GM23248 (cell line): ENCODE data around the gene TMBIM1.

ENCODE experiments used
- EZH2 ChIP-seq: fragments of 200-600 bp; sonication (generic); IDR thresholded peaks from 2 replicates; pipeline ENCODE4 v1.6.1; 2018; ENCODE audit warnings: antibody characterized with exemption, mild to moderate bottlenecking; ENCODE audit not compliant: insufficient read depth, poor library complexity, severe bottlenecking
- EZH2phosphoT487 ChIP-seq: fragments of 200-600 bp; sonication (generic); IDR thresholded peaks from 2 replicates; pipeline ENCODE4 v1.6.1; 2018; ENCODE audit warnings: antibody characterized with exemption, moderate library complexity, mild to moderate bottlenecking, low read depth; ENCODE audit not compliant: insufficient read depth

DNA sequence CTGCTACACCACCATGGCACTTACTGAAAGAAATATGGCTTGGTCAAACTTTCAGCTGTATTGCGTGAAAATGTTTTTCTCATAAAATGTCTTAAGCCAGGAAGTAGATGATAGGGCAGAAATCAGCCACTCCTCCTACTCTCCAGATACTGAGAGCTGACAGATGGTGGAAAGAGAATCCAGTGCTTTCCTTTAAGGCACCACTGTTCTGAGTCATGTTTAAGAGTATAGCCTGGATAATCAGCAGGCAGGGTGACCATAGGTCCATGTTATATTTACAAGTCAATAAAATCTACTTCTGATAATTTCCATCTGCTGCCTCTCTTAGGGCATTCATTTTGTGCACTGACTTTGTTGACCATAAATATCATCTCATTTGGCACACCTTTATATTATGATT is 53.4 kb downstream of the TMBIM1 start:
- no peak for TF ChIP-seq EZH2
- no peak for TF ChIP-seq EZH2phosphoT487
